Adrenal gland (tissue), 5 donors: Measurements from ENCODE around the gene PEA15.
A peak's percentile ranks its signal among the peaks of the same experiment; 100 is the strongest.

Source experiments
- CTCF ChIP-seq, 6 experiments: fragments of 450-650 bp in 4 of 6; fragments of 200-600 bp in 2 of 6; sonication (generic) in 1 of 6; IDR thresholded peaks; 1 replicate in 5 of 6; 2 replicates in 1 of 6; pipeline versions ENCODE4 v1.5.1 to v1.8.0; 2016 to 2021; ENCODE audit warnings: antibody characterized with exemption in 6 of 6, mild to moderate bottlenecking in 2 of 6, moderate library complexity in 1 of 6
- POLR2A ChIP-seq, 2 donors: fragments of 450-650 bp; IDR thresholded peaks; one replicate each; pipeline ENCODE4 v1.6.1; 2017; ENCODE audit warnings: antibody characterized with exemption in 2 of 2, mild to moderate bottlenecking in 2 of 2, moderate library complexity in 1 of 2
- donor health status: DM: no; HTN: no; CAD: no.

- TF ChIP-seq POLR2A (IDR thresholded peaks at IDR 0.05), result no peak
- peak; percentile 55 to 87 (median 84) for TF ChIP-seq CTCF (IDR thresholded peaks at IDR 0.05)
Measured at GRCh38 chr1:160251687-160252526, 46.7 kb downstream of the PEA15 start.
